HepG2 (cell line): ENCODE data around the gene SLC2A11. TPM values are rescaled to one million over a fixed set of nuclear protein-coding genes. Genes with fewer than 3 reads are reported as not detected.

ENCODE experiments used
- ATAC-seq: fragments of 200-7000 bp; cut with Tn5 transposase; 3 replicates; pipeline ENCODE4 v1.9.1; 2020; ENCODE audit warnings: mild to moderate bottlenecking, moderate library complexity
- BruUV-seq: library from RNA; stranded (reverse); fragments of 400-500 nt; replicated peaks from 2 replicates; lab custom pipeline; 2021; lab: Mats Ljungman, UMichigan
- CTCF ChIA-PET: fragments of 300-600 bp; formaldehyde crosslinking; extraction: SDS; loops from one replicate; lab custom pipeline; 2021; ENCODE audit warnings: low total read pairs, inconsistent platforms, low intra/inter-chr PET ratio; lab: Yijun Ruan, JAX
- POLR2A ChIA-PET: fragments of 350-600 bp; sonication (Branson Sonifier 250); formaldehyde crosslinking; loops from one replicate; lab custom pipeline; 2020; ENCODE audit warnings: antibody characterized with exemption, inconsistent platforms; lab: Yijun Ruan, JAX
- DNase-seq: peaks from one replicate; pipeline ENCODE4 v3.0.0-alpha.2; 2015; ENCODE audit warnings: low spot score
- FAIRE-seq: peaks from 3 replicates; lab custom pipeline; 2011; peaks lifted over from hg19 to GRCh38; lab: Jason Lieb, UNC
- H2AFZ ChIP-seq: one replicate; pipeline ENCODE4 v1.6.1; 2011; ENCODE audit warnings: low read length, inconsistent platforms
- H3K27ac ChIP-seq: fragments of 300-600 bp; 3 replicates; pipeline ENCODE4 v1.8.0; 2011; ENCODE audit warnings: mixed run types, mild to moderate bottlenecking, mixed read lengths, low read length, inconsistent platforms; ENCODE audit not compliant: insufficient read depth; ENCODE audit errors: extremely low read length
- H3K27me3 ChIP-seq, 2 experiments: fragments of 200-600 bp in 1 of 2; 2 replicates in 1 of 2; 3 replicates in 1 of 2; pipeline versions ENCODE4 v1.6.0 to v1.8.0; 2011; ENCODE audit warnings: low read length in 2 of 2, mild to moderate bottlenecking in 2 of 2, moderate library complexity in 2 of 2, inconsistent platforms in 1 of 2; ENCODE audit not compliant: insufficient read depth in 2 of 2, control insufficient read depth in 1 of 2
- H3K36me3 ChIP-seq, 2 experiments: fragments of 200-600 bp in 1 of 2; replicated peaks in 1 of 2; 2 replicates in 1 of 2; 3 replicates in 1 of 2; pipeline versions ENCODE4 v1.5.1 to v1.8.0; 2011; ENCODE audit warnings: low read length in 2 of 2, inconsistent platforms in 1 of 2; ENCODE audit not compliant: insufficient read depth in 2 of 2, control insufficient read depth in 1 of 2
- H3K4me1 ChIP-seq: 2 replicates; pipeline ENCODE4 v1.5.1; 2012; ENCODE audit warnings: low read length, inconsistent platforms; ENCODE audit not compliant: insufficient read depth
- H3K4me2 ChIP-seq: 2 replicates; pipeline ENCODE4 v1.6.0; 2011; ENCODE audit warnings: low read depth, low read length, inconsistent platforms
- H3K4me3 ChIP-seq, 3 experiments: fragments of 200-600 bp in 1 of 3; sonication (generic), shearing (Covaris generic) in 1 of 3; replicated peaks in 1 of 3; 2 replicates each; pipeline ENCODE4 v1.5.1; 2011 to 2016; ENCODE audit warnings: low read length in 3 of 3, inconsistent platforms in 2 of 3, low read depth in 2 of 3, mild to moderate bottlenecking in 2 of 3, control low read depth in 1 of 3, mixed read lengths in 1 of 3; ENCODE audit not compliant: insufficient read depth in 1 of 3
- H3K79me2 ChIP-seq: one replicate; pipeline ENCODE4 v1.6.1; 2011; ENCODE audit warnings: low read length, inconsistent platforms; ENCODE audit not compliant: insufficient read depth
- H3K9ac ChIP-seq: 2 replicates; pipeline ENCODE4 v1.6.0; 2011; ENCODE audit warnings: mild to moderate bottlenecking, low read depth, low read length, inconsistent platforms; ENCODE audit not compliant: insufficient read depth
- H3K9me3 ChIP-seq: 2 replicates; pipeline ENCODE4 v1.5.1; 2012; ENCODE audit warnings: mild to moderate bottlenecking, low read length
- H4K20me1 ChIP-seq: 2 replicates; pipeline ENCODE4 v1.6.0; 2011; ENCODE audit warnings: inconsistent platforms, mild to moderate bottlenecking, low read length, moderate library complexity; ENCODE audit not compliant: insufficient read depth
- CAMTA2 ChIP-seq: sonication (generic); formaldehyde crosslinking; IDR thresholded peaks from 2 replicates; pipeline ENCODE4 v1.4.0; 2020; ENCODE audit warnings: mild to moderate bottlenecking, missing genetic modification reagents, borderline replicate concordance
- CREB1 ChIP-seq, 2 experiments: fragments of 450-650 bp in 1 of 2; IDR thresholded peaks; 2 replicates each; pipeline ENCODE4 v1.6.1; 2016 to 2017; ENCODE audit warnings: control low read depth in 1 of 2, mild to moderate bottlenecking in 1 of 2, missing compliant biosample characterization in 1 of 2, missing genetic modification characterization in 1 of 2
- MEF2D ChIP-seq: sonication (generic); formaldehyde crosslinking; IDR thresholded peaks from 2 replicates; pipeline ENCODE4 v1.5.1; 2020; ENCODE audit warnings: mild to moderate bottlenecking, missing genetic modification reagents
- NCOR1 ChIP-seq: fragments of 200-600 bp; sonication (generic); IDR thresholded peaks from 2 replicates; pipeline ENCODE4 v1.7.0; 2017; ENCODE audit warnings: antibody characterized with exemption, low read length, borderline replicate concordance
- RAD51 ChIP-seq: fragments of 450-650 bp; IDR thresholded peaks from 2 replicates; pipeline ENCODE4 v1.6.1; 2016; ENCODE audit warnings: borderline replicate concordance
- ZNF576 ChIP-seq: sonication (generic); formaldehyde crosslinking; IDR thresholded peaks from 2 replicates; pipeline ENCODE4 v1.4.0; 2020; ENCODE audit warnings: mild to moderate bottlenecking, missing genetic modification reagents
- WGBS: methylation state at CpG from one replicate; pipeline ENCODE4 v1.1.6; 2017; ENCODE audit warnings: low lambda C conversion rate; 5-methylcytosine and 5-hydroxymethylcytosine counted together
- in situ Hi-C: cut with HindIII; loops from 2 replicates; pipeline ENCODE4 v1.10.0; 2017; ENCODE audit warnings: low pct_unique_long_range_greater_than_20kb; ENCODE audit not compliant: extremely low pct_ligation_motif_present
- intact Hi-C: fragments of 100-400 bp; cut with micrococcal nuclease; formaldehyde crosslinking; loops from one replicate; pipeline ENCODE4 v1.10.0; 2022; ENCODE audit not compliant: unreplicated experiment
- polyA plus RNA-seq, 8 experiments: library from polyadenylated mRNA; depleted of rRNA in 3 of 8; stranded (reverse) in 7 of 8; unstranded in 1 of 8; fragments of >200 nt; fragmentation: Illumina TruSeq in 4 of 8; extraction: Trizol in 4 of 8; gene quantifications; 2 replicates each; pipeline versions ENCODE4 v1.2.1 to v1.2.3, GENCODE V29; 2011 to 2016; ENCODE audit warnings: low read depth in 4 of 8, missing spikeins in 1 of 8, mixed read lengths in 1 of 8; ENCODE audit not compliant: insufficient read depth in 1 of 8
- total RNA-seq, 5 experiments: library from RNA; depleted of rRNA; stranded (reverse); fragments of >200 nt; fragmentation: Illumina TruSeq; extraction: Trizol; gene quantifications; 2 replicates each; pipeline ENCODE4 v1.2.3, GENCODE V29; 2016; ENCODE audit warnings: low read depth in 1 of 5

Gene SLC2A11
- total and polyA plus RNA-seq, 2 of the 13 experiments (the other 11 are each of a cell fraction or from before 2014, with no cell fraction given): 15.2 to 15.4 TPM

GRCh38 chr22:23878219-23878618, 20.5 kb downstream of the SLC2A11 start:
- no peak for TF ChIP-seq MEF2D
- no peak for TF ChIP-seq RAD51
- TF ChIP-seq NCOR1: no peak
- 91% methylated on average over 7 of the region's 7 CpGs for WGBS
- H3K27ac ChIP-seq: no peak overlapping the region
- ChIA-PET CTCF (no interaction called here), POLR2A (no interaction called here)
- no peak overlapping the region for H3K4me2 ChIP-seq
- H3K4me3 ChIP-seq: no peak overlapping the region
- BruUV-seq: no TSS peak
- ATAC-seq (no peak), FAIRE-seq (no peak), DNase-seq (no peak)
- H3K27me3 ChIP-seq: no peaks in the 10 kb centered on the region
- H4K20me1 ChIP-seq: no peaks in the 10 kb centered on the region
- H3K4me1 ChIP-seq: peaks cover 7% of the 10 kb centered on the region; the same call in 1 of the 2 replicates
- no peaks in the 10 kb centered on the region for H3K9me3 ChIP-seq
- intact Hi-C loops: no loop called here
- H3K9ac ChIP-seq: no peak overlapping the region
- no peak overlapping the region for H2AFZ ChIP-seq
- peaks cover 14 to 35% of the 10 kb centered on the region in 2 experiments; a peak in 4 of 5 replicates for H3K36me3 ChIP-seq
- H3K79me2 ChIP-seq: no peaks in the 10 kb centered on the region
- in situ Hi-C loops: no loop called here

- BruUV-seq: no TSS peak
- Histone ChIP-seq H3K36me3 (peaks cover 6 to 16% of the 10 kb centered on the region in 2 experiments; a peak in 3 of 5 replicates), H3K27me3 (no peaks in the 10 kb centered on the region), H2AFZ (no peak overlapping the region), H3K27ac (no peak overlapping the region), H3K4me1 (peaks cover 23% of the 10 kb centered on the region), H3K9ac (no peak overlapping the region), H3K9me3 (no peaks in the 10 kb centered on the region), H3K4me3 (no peak overlapping the region), H4K20me1 (no peaks in the 10 kb centered on the region), H3K79me2 (no peaks in the 10 kb centered on the region), H3K4me2 (no peak overlapping the region)
- intact Hi-C loops: no loop called here
- CTCF ChIA-PET: no interaction called here
- WGBS: 83% methylated on average over 7 of the region's 20 CpGs
- in situ Hi-C loops: no loop called here
- POLR2A ChIA-PET: no interaction called here
- DNase-seq (no peak), ATAC-seq (no peak), FAIRE-seq (no peak)
- TF ChIP-seq CREB1 (IDR thresholded peaks at IDR 0.05) (no peak), CREB1 (CRISPR knock-in tag; IDR thresholded peaks at IDR 0.05) (no peak), ZNF576 (no peak), CAMTA2 (CRISPR knock-in tag) (no peak)
Observed at GRCh38 chr22:23882370-23882769, 24.7 kb downstream of the SLC2A11 start.
